Sigmoid colon (tissue), 7 donors: ENCODE results near the gene ENAM. TPM values are rescaled to one million over a fixed set of nuclear protein-coding genes. Genes with fewer than 3 reads are reported as not detected.

Experiments used
- DNase-seq: peaks from one replicate; pipeline ENCODE4 v3.0.0-alpha.2; 2019
- H3K27ac ChIP-seq, 4 donors: fragments of 200-600 bp; sonication (generic); one replicate each; pipeline ENCODE4 v1.5.1; 2016 to 2019; ENCODE audit warnings: mild to moderate bottlenecking in 1 of 4
- H3K27me3 ChIP-seq, 3 donors: fragments of 200-600 bp; sonication (generic); one replicate each; pipeline ENCODE4 v1.5.1; 2019; ENCODE audit warnings: mild to moderate bottlenecking in 1 of 3
- H3K36me3 ChIP-seq, 4 donors: fragments of 200-600 bp; sonication (generic); one replicate each; pipeline ENCODE4 v1.5.1; 2016 to 2019
- H3K4me1 ChIP-seq, 4 donors: fragments of 200-600 bp; sonication (generic); one replicate each; pipeline ENCODE4 v1.5.1; 2017 to 2019
- H3K4me3 ChIP-seq, 4 donors: fragments of 200-600 bp; sonication (generic); one replicate each; pipeline ENCODE4 v1.5.1; 2017 to 2019; ENCODE audit warnings: mild to moderate bottlenecking in 2 of 4, moderate library complexity in 1 of 4
- H3K9me3 ChIP-seq, 4 donors: fragments of 200-600 bp in 3 of 4; sonication (generic) in 3 of 4; one replicate each; pipeline versions ENCODE4 v1.5.1 to v1.6.1; 2013 to 2019
- EP300 ChIP-seq, 4 donors: sonication (generic); formaldehyde crosslinking; IDR thresholded peaks; one replicate each; pipeline ENCODE4 v1.6.1; 2017; ENCODE audit warnings: antibody characterized with exemption in 4 of 4
- POLR2A ChIP-seq, 2 donors: fragments of 450-650 bp; IDR thresholded peaks; one replicate each; pipeline ENCODE4 v1.6.1; 2016; ENCODE audit warnings: antibody characterized with exemption in 2 of 2, mild to moderate bottlenecking in 2 of 2, moderate library complexity in 2 of 2
- POLR2AphosphoS5 ChIP-seq, 4 donors: sonication (generic); formaldehyde crosslinking; IDR thresholded peaks; one replicate each; pipeline ENCODE4 v1.6.1; 2017; ENCODE audit warnings: antibody characterized with exemption in 4 of 4
- WGBS, 2 donors: extraction: QIAGEN DNeasy Blood & Tissue Kit; methylation state at CpG; one replicate each; pipeline ENCODE4 v1.1.7; 2013; 5-methylcytosine and 5-hydroxymethylcytosine counted together
- intact Hi-C: fragments of 100-400 bp; cut with DNase I; formaldehyde crosslinking; loops from one replicate; pipeline ENCODE4 v1.15.1; 2023
- polyA plus RNA-seq, 3 donors: library from polyadenylated mRNA; stranded (reverse); fragments of 200-250 nt; gene quantifications; one replicate each; pipeline ENCODE4 v1.2.3, GENCODE V29; 2013
- total RNA-seq, 4 donors: library from RNA; depleted of rRNA; stranded (reverse); fragments of >200 nt; gene quantifications; one replicate each; pipeline ENCODE4 v1.1.0, GENCODE V29; 2016
- TF ChIP-seq, protein P1 (sequence below), 4 experiments: fragments of 450-650 bp in 3 of 4; fragments of 200-600 bp in 1 of 4; IDR thresholded peaks; one replicate each; pipeline ENCODE4 v1.5.1; 2016 to 2019; ENCODE audit warnings: antibody characterized with exemption in 4 of 4, mild to moderate bottlenecking in 3 of 4, moderate library complexity in 2 of 4
- donor health status: healthy with polysubstance abuse.
- donor health status: Bipolar disorder and iron deficiency.
- donor health status: healthy.

Gene ENAM
- total and polyA plus RNA-seq, 7 donors = under 0.01 to 0.28 TPM; not detected in 5

DNA sequence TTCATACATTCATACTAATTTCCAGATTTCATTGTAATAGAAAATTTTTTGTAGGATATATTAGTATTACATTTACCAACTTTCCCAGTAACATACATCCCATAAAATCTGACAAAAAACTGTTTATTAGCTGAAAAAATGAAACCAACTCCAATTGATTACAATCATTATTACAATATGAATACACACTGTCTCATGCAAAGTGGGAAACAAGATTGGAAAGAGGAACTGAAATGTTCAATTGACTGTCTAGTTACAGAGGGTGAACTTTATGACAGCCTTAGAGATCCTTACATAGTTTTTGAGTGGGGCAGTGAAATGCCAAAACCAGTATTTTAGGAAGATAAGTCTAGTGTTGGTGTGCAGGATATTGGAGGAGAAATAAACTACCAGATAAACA is 38.8 kb upstream of the ENAM start:
- Histone ChIP-seq H3K27ac (no peak overlapping the region), H3K27me3 (no peaks in the 10 kb centered on the region), H3K9me3 (no peaks in the 10 kb centered on the region), H3K36me3 (no peaks in the 10 kb centered on the region), H3K4me1 (no peaks in the 10 kb centered on the region), H3K4me3 (no peak overlapping the region)
- TF ChIP-seq EP300 (IDR thresholded peaks at IDR 0.05) (no peak), POLR2A (IDR thresholded peaks at IDR 0.05) (no peak), POLR2AphosphoS5 (IDR thresholded peaks at IDR 0.05) (no peak)
- TF ChIP-seq, protein P1, sequence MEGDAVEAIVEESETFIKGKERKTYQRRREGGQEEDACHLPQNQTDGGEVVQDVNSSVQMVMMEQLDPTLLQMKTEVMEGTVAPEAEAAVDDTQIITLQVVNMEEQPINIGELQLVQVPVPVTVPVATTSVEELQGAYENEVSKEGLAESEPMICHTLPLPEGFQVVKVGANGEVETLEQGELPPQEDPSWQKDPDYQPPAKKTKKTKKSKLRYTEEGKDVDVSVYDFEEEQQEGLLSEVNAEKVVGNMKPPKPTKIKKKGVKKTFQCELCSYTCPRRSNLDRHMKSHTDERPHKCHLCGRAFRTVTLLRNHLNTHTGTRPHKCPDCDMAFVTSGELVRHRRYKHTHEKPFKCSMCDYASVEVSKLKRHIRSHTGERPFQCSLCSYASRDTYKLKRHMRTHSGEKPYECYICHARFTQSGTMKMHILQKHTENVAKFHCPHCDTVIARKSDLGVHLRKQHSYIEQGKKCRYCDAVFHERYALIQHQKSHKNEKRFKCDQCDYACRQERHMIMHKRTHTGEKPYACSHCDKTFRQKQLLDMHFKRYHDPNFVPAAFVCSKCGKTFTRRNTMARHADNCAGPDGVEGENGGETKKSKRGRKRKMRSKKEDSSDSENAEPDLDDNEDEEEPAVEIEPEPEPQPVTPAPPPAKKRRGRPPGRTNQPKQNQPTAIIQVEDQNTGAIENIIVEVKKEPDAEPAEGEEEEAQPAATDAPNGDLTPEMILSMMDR (IDR thresholded peaks at IDR 0.05) = no peak
- DNase-seq = no peak
- intact Hi-C loops = no loop called here

DNA sequence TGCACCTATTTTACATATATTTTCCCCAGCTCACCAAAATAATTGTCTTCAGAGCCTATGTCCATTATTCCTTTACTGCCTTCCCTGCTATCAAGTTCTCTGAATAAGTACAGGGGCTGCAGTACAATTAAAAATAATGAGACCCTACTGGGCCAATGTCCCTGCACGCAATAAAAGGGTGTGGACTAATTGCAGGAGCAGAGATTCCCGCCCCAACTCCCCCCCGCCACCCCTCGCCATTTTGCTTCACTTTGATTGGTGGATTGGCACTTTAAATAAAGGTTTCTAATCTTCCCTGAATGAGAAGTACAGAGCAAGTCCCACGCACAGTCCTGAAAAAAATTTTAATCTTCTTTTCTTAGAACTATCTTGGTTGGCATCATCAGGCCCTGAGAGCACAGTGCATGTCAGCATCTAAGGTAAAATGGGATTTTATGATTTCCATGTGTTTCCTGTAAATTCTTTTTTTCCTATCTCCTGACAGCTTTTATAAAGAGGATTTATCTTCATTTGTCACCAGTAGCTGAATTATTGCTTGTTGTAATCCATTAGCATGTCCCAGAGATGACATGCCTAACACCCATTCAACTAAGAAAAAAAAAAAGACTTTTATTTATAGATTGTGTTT is 36.5 kb upstream of the ENAM start, which contains the start of gene AMBN:
AMBN (plus strand) TSS at position 302 of the 628 bp plus-strand sequence; CDS start at position 405, 103 bp downstream.
- Histone ChIP-seq H3K4me3 (no peak within 1 kb of the TSS), H3K4me1 (no peaks in the 10 kb centered on the region), H3K9me3 (no peaks in the 10 kb centered on the region), H3K36me3 (no peaks in the 10 kb centered on the region), H3K27me3 (no peaks in the 10 kb centered on the region), H3K27ac (no peak within 1 kb of the TSS)
- no peak for DNase-seq
- WGBS, 2 donors = 63 to 79% methylated on average over 5 of the region's 5 CpGs
- intact Hi-C loops = no loop called here
- TF ChIP-seq, protein P1 (IDR thresholded peaks at IDR 0.05) = no peak
- TF ChIP-seq POLR2A (IDR thresholded peaks at IDR 0.05) (no peak), EP300 (IDR thresholded peaks at IDR 0.05) (no peak), POLR2AphosphoS5 (IDR thresholded peaks at IDR 0.05) (no peak)

DNA sequence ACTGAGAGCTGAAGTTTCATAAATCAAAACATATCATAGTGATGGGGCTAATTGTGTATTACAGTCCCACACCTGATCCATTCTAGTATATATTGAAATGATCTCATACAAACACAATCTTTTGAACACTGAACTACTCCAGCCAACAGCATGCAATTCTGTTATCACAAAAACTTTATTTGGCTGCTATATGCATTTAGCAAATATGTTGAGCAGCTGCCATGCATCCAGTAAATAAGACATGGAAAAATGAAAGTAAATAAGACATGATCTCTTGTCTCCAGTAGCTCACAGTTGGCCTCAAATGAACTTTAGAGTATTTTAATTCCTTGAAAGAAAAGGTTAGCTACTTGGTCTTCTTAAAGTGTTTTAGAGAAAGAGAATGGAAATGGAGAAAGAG is 34.3 kb upstream of the ENAM start:
- Histone ChIP-seq H3K9me3 (no peaks in the 10 kb centered on the region), H3K27me3 (no peaks in the 10 kb centered on the region), H3K4me1 (no peaks in the 10 kb centered on the region), H3K4me3 (no peak overlapping the region), H3K36me3 (no peaks in the 10 kb centered on the region), H3K27ac (no peak overlapping the region)
- TF ChIP-seq, protein P1 (IDR thresholded peaks at IDR 0.05) = no peak
- TF ChIP-seq POLR2A (IDR thresholded peaks at IDR 0.05) (no peak), EP300 (IDR thresholded peaks at IDR 0.05) (no peak), POLR2AphosphoS5 (IDR thresholded peaks at IDR 0.05) (no peak)
- no peak for DNase-seq
- intact Hi-C loops = no loop called here

DNA sequence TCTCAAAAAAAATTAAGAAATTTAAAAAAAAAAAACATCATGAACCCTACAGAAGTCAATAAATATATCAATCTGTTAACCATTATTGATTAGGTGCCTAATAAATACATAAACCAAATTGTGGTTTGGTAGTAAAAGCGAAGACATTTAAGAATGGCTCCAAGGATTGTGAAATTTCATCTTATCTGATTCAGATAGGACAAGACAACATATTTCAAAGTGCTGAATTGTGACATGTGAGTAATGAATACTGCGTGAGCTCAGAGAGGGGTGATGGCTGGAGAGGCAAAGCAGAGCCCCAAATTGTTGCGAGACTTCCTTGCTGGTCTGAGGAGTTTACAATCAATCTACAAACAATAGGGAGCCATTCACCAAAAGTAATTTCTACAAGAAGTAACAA is 28.2 kb upstream of the ENAM start:
- intact Hi-C loops = no loop called here
- Histone ChIP-seq H3K4me1 (no peaks in the 10 kb centered on the region), H3K36me3 (no peaks in the 10 kb centered on the region), H3K4me3 (no peak overlapping the region), H3K9me3 (no peaks in the 10 kb centered on the region), H3K27ac (no peak overlapping the region), H3K27me3 (no peaks in the 10 kb centered on the region)
- TF ChIP-seq EP300 (IDR thresholded peaks at IDR 0.05) (no peak), POLR2A (IDR thresholded peaks at IDR 0.05) (no peak), POLR2AphosphoS5 (IDR thresholded peaks at IDR 0.05) (no peak)
- TF ChIP-seq, protein P1 (IDR thresholded peaks at IDR 0.05) = no peak
- WGBS, 2 donors = 83 to 92% methylated on average over 3 of the region's 3 CpGs
- DNase-seq = no peak

DNA sequence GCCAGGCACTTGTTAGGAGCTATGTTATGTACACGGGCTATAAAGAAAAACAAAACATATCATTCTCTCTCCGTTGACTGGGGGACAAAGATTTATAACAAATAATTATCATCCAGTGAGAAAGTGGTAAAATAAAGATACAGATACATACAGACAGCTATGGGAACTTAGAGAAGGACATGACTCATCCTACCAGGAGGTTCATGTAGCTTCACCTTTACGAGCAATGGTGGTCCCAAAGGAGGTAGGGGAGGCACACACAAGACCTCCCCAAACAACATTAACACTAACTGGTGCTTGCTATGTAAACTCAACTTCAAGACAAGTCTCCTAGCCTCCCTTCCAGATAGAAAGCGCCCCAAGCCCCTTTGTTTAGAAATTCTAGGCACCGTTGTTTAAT is 27.6 kb upstream of the ENAM start:
- no peak overlapping the region for H3K4me3 ChIP-seq
- intact Hi-C loops = no loop called here
- no peaks in the 10 kb centered on the region for H3K4me1 ChIP-seq
- no peaks in the 10 kb centered on the region for H3K36me3 ChIP-seq
- no peaks in the 10 kb centered on the region for H3K27me3 ChIP-seq
- WGBS, 2 donors = 67 to 79% methylated on average over 5 of the region's 5 CpGs
- H3K9me3 ChIP-seq = no peaks in the 10 kb centered on the region
- no peak overlapping the region for H3K27ac ChIP-seq
- TF ChIP-seq POLR2AphosphoS5 (IDR thresholded peaks at IDR 0.05) = no peak
- TF ChIP-seq, protein P1 (IDR thresholded peaks at IDR 0.05) = no peak
- no peak for TF ChIP-seq EP300 (IDR thresholded peaks at IDR 0.05)
- TF ChIP-seq POLR2A (IDR thresholded peaks at IDR 0.05) = no peak
- DNase-seq = no peak
